HL-60 (cell line): ENCODE data around the gene ZBTB12.

Experiments used
- DNase-seq, 2 experiments: peaks; one replicate each; pipeline ENCODE4 v3.0.0-alpha.2; 2010 to 2020; ENCODE audit warnings: low read depth in 1 of 2, low spot score in 1 of 2
- H3K27ac ChIP-seq: fragments of 250-450 bp; sonication (Bioruptor Pico); replicated peaks from 2 replicates; pipeline ENCODE4 v1.5.1; 2020; ENCODE audit warnings: mild to moderate bottlenecking, moderate library complexity
- H3K27me3 ChIP-seq: fragments of 250-450 bp; sonication (Bioruptor Pico); 2 replicates; pipeline ENCODE4 v1.5.1; 2021; ENCODE audit warnings: mild to moderate bottlenecking, moderate library complexity; ENCODE audit not compliant: insufficient read depth, poor library complexity, severe bottlenecking
- H3K4me3 ChIP-seq: replicated peaks from 2 replicates; pipeline ENCODE4 v1.5.1; 2011; ENCODE audit warnings: mild to moderate bottlenecking, control low read depth, low read length; ENCODE audit not compliant: insufficient read depth
- GABPA ChIP-seq: IDR thresholded peaks from 2 replicates; pipeline ENCODE4 v1.6.1; 2012; ENCODE audit warnings: low read depth
- POLR2AphosphoS5 ChIP-seq: IDR thresholded peaks from 2 replicates; pipeline ENCODE4 v1.6.1; 2012; ENCODE audit warnings: low read depth
- REST ChIP-seq: IDR thresholded peaks from 2 replicates; pipeline ENCODE4 v1.6.1; 2012; ENCODE audit warnings: low read depth; ENCODE audit not compliant: insufficient replicate concordance
- SPI1 ChIP-seq: IDR thresholded peaks from 2 replicates; pipeline ENCODE4 v1.6.1; 2012; ENCODE audit warnings: low read depth, mild to moderate bottlenecking, borderline replicate concordance
- TF ChIP-seq, protein P1 (sequence below): IDR thresholded peaks from one replicate; pipeline ENCODE4 v1.5.1; 2011; ENCODE audit warnings: low read length, control low read depth, inconsistent platforms; ENCODE audit not compliant: insufficient read depth

Gene ZBTB12

GRCh38 chr6:31861919-31862343 lies 40.0 kb downstream of the ZBTB12 start:
- TF ChIP-seq POLR2AphosphoS5: no peak
- TF ChIP-seq SPI1: no peak
- no peak for TF ChIP-seq REST
- TF ChIP-seq, protein P1, sequence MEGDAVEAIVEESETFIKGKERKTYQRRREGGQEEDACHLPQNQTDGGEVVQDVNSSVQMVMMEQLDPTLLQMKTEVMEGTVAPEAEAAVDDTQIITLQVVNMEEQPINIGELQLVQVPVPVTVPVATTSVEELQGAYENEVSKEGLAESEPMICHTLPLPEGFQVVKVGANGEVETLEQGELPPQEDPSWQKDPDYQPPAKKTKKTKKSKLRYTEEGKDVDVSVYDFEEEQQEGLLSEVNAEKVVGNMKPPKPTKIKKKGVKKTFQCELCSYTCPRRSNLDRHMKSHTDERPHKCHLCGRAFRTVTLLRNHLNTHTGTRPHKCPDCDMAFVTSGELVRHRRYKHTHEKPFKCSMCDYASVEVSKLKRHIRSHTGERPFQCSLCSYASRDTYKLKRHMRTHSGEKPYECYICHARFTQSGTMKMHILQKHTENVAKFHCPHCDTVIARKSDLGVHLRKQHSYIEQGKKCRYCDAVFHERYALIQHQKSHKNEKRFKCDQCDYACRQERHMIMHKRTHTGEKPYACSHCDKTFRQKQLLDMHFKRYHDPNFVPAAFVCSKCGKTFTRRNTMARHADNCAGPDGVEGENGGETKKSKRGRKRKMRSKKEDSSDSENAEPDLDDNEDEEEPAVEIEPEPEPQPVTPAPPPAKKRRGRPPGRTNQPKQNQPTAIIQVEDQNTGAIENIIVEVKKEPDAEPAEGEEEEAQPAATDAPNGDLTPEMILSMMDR: no peak
- TF ChIP-seq GABPA: no peak
- Histone ChIP-seq H3K4me3 (peak overlapping the region; percentile 95), H3K27ac (peak overlapping the region; percentile 66)

GRCh38 chr6:31861150-31861549 lies 40.7 kb downstream of the ZBTB12 start:
- TF ChIP-seq, protein P1: no peak
- DNase-seq: no peak
- H3K4me3 ChIP-seq: no peak overlapping the region

More at GRCh38 chr6:31861919-31862343, 40.0 kb downstream of the ZBTB12 start:
- no peak for DNase-seq
- H3K27me3 ChIP-seq: no peaks in the 10 kb centered on the region

DNA sequence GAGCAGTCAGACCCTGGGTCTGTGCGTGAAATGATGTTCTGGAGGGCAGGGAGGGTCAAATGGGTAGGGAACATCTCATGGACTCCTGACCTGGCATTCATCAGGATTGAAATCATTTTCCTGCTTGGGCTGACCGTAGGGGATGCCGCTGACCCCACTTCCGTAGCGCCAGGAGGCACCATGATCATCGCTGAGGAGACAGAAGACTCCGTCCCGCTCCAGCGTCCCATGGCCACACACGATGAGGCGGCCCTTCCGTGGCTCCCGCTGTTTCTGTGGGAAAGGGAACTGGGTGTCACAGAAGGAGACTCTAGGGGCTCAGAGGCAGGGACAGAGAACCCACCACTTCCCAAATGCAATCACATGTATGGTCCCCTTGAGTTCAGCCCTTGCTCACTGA lies 41.5 kb downstream of the ZBTB12 start:
- TF ChIP-seq, protein P1: no peak
- TF ChIP-seq SPI1 (no peak), REST (no peak), GABPA (no peak), POLR2AphosphoS5 (no peak)
- DNase-seq: no peak
- H3K27me3 ChIP-seq: no peaks in the 10 kb centered on the region
- H3K27ac ChIP-seq: no peak overlapping the region
- H3K4me3 ChIP-seq: no peak overlapping the region

More at GRCh38 chr6:31861150-31861549, 40.7 kb downstream of the ZBTB12 start:
- Histone ChIP-seq H3K27me3 (no peaks in the 10 kb centered on the region), H3K27ac (no peak overlapping the region)

- DNase-seq: no peak
- Histone ChIP-seq H3K27ac (no peak overlapping the region), H3K4me3 (no peak overlapping the region), H3K27me3 (no peaks in the 10 kb centered on the region)
- TF ChIP-seq, protein P1: no peak
- TF ChIP-seq REST (no peak), POLR2AphosphoS5 (no peak), GABPA (no peak), SPI1 (no peak)
These were observed 42.0 kb downstream of the ZBTB12 start for GRCh38 chr6:31859923-31860322.
